T-cell (primary cell): Measurements from ENCODE around the gene EML4. TPM values are rescaled to one million over a fixed set of nuclear protein-coding genes. Genes with fewer than 3 reads are reported as not detected.
A peak's percentile ranks its signal among the peaks of the same experiment; 100 is the strongest.

Source experiments
- ATAC-seq, 4 experiments: fragments of 200-7000 bp in 3 of 4; fragments of 150-1000 bp in 1 of 4; cut with Tn5 transposase; replicated peaks in 1 of 4; 1 replicate in 3 of 4; 2 replicates in 1 of 4; pipeline ENCODE4 v1.10.0; 2021; ENCODE audit warnings: moderate library complexity in 3 of 4, mild to moderate bottlenecking in 2 of 4, moderate number of reproducible peaks in 1 of 4
- CTCF ChIA-PET, 2 donors: fragments of 300-600 bp; sonication (Branson Sonifier 250); formaldehyde crosslinking; loops; one replicate each; lab custom pipeline; 2022; ENCODE audit warnings: antibody characterized with exemption in 2 of 2; lab: Charles Lee
- POLR2A ChIA-PET, 2 donors: fragments of 300-600 bp; sonication (Branson Sonifier 250); formaldehyde crosslinking; loops; one replicate each; lab custom pipeline; 2022; ENCODE audit warnings: antibody characterized with exemption in 2 of 2; lab: Charles Lee
- DNase-seq, 35 experiments: peaks; one replicate each; pipeline versions ENCODE4 v3.0.0 to v3.0.0-alpha.2; 2013 to 2023
- H3K27ac ChIP-seq: one replicate; pipeline ENCODE4 v1.5.1; 2013; ENCODE audit warnings: low read length
- H3K27me3 ChIP-seq, 2 experiments: replicated peaks in 1 of 2; 1 replicate in 1 of 2; 2 replicates in 1 of 2; pipeline versions ENCODE4 v1.6.1 to v1.7.0; 2013; ENCODE audit warnings: low read length in 1 of 2, mixed read lengths in 1 of 2; ENCODE audit not compliant: control insufficient read depth in 2 of 2, insufficient read depth in 2 of 2; ENCODE audit errors: extremely low read depth in 1 of 2
- H3K36me3 ChIP-seq, 2 donors: 1 replicate in 1 of 2; 2 replicates in 1 of 2; pipeline versions ENCODE4 v1.6.1 to v1.7.0; 2013; ENCODE audit warnings: low read length in 1 of 2; ENCODE audit not compliant: control insufficient read depth in 2 of 2, insufficient read depth in 1 of 2; ENCODE audit errors: extremely low read depth in 1 of 2
- H3K4me1 ChIP-seq, 2 experiments: 1 replicate in 1 of 2; 2 replicates in 1 of 2; pipeline versions ENCODE4 v1.6.1 to v1.7.0; 2013; ENCODE audit warnings: low read length in 2 of 2, mixed read lengths in 1 of 2; ENCODE audit not compliant: insufficient read depth in 2 of 2, control insufficient read depth in 1 of 2; ENCODE audit errors: extremely low read depth in 1 of 2
- H3K4me3 ChIP-seq, 2 donors: 1 replicate in 1 of 2; 2 replicates in 1 of 2; pipeline versions ENCODE4 v1.5.1 to v1.7.0; 2013; ENCODE audit warnings: mild to moderate bottlenecking in 2 of 2, low read length in 1 of 2, moderate library complexity in 1 of 2; ENCODE audit not compliant: control insufficient read depth in 1 of 2; ENCODE audit errors: extremely low read depth in 1 of 2
- H3K9me3 ChIP-seq: 2 replicates; pipeline ENCODE4 v1.7.0; 2013
- H3K27ac Mint-ChIP-seq, 2 donors: one replicate each; pipeline ENCODE4 v1.8.0; 2020 to 2021; ENCODE audit warnings: mild to moderate bottlenecking in 2 of 2, mixed read lengths in 2 of 2
- H3K27me3 Mint-ChIP-seq, 2 donors: one replicate each; pipeline ENCODE4 v1.8.0; 2021 to 2022; ENCODE audit warnings: mixed read lengths in 2 of 2
- H3K36me3 Mint-ChIP-seq: one replicate; pipeline ENCODE4 v1.8.0; 2021; ENCODE audit warnings: mixed read lengths
- H3K4me1 Mint-ChIP-seq, 3 donors: one replicate each; pipeline ENCODE4 v1.8.0; 2020 to 2022; ENCODE audit warnings: mixed read lengths in 3 of 3, mild to moderate bottlenecking in 1 of 3
- H3K4me3 Mint-ChIP-seq, 3 donors: one replicate each; pipeline ENCODE4 v1.8.0; 2020 to 2022; ENCODE audit warnings: mild to moderate bottlenecking in 3 of 3, mixed read lengths in 3 of 3, moderate library complexity in 3 of 3
- H3K9me3 Mint-ChIP-seq, 3 donors: one replicate each; pipeline ENCODE4 v1.8.0; 2020 to 2022; ENCODE audit warnings: mixed read lengths in 3 of 3
- WGBS: methylation state at CpG from one replicate; pipeline ENCODE4 v1.1.5; 2013; ENCODE audit warnings: missing lambda C conversion rate; ENCODE audit not compliant: insufficient coverage; 5-methylcytosine and 5-hydroxymethylcytosine counted together
- total RNA-seq, 35 experiments: library from RNA in 6 of 35; stranded (reverse) in 6 of 35; fragments of 120-200 nt in 1 of 35; gene quantifications; one replicate each; pipeline versions ENCODE4 v1.2.1 to v1.2.4 and lab custom pipeline; 2013 to 2026

EML4 gene
- total RNA-seq, 5 donors from 2014 or later (not counting 1 experiment from before 2014, with no cell fraction given): 101 to 223 (median 123) TPM

DNA sequence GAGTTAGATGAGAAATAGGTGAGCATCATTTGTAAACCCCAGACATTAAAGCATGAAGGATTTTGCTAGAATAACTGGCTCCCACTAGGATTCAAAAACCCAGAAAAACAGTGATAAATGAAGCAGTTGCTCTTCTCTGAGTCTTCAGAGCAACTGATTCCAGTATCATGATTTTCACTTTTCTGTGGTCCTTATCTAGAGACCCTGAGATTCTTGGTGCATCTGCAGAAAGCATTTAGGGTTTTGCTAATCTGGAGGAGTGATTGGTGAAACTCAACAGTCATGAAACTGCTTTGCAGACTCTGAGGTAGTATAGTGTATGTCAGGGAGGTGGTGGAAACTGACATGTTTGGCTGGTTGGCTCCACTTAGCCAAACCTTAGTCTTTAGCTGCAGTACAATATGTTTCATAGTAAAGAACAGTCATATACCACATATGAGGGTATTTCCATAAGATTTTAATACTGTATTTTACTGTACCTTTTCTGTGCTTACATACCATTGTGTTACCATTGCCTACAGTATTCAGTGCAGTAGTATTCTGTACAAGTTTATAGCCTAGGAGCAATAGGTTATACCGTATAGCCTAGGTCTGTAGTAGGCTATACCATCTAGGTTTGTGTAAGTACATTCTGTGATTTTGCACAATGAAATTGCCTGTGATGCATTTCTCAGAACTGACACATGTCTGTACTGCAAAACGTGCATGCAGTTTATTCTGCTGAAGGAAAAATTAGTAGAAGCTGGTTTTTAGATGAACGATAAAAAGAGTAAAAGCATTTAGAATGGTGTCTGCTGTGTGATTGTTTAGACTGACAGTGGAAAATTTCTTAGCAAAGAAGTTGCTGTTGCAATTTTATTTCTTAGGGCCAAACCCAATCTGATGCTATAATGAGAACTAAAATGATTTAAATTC lies 23.8 kb downstream of the EML4 start:
- H3K36me3 ChIP-seq: no peaks in the 10 kb centered on the region
- DNase-seq: no peak
- peak overlapping the region; percentile 38 for H3K27ac ChIP-seq
- peak; percentile 36 to 51 (median 44) for ATAC-seq
- no peaks in the 10 kb centered on the region for H3K9me3 Mint-ChIP-seq
- 44% methylated on average over 1 of the region's 3 CpGs for WGBS
- peak overlapping the region; percentile 29 to 62 (median 43) for H3K4me3 Mint-ChIP-seq
- H3K27me3 ChIP-seq: no peaks in the 10 kb centered on the region
- POLR2A ChIA-PET: no interaction called here
- H3K27ac Mint-ChIP-seq: peak overlapping the region; percentile 90
- CTCF ChIA-PET: interaction anchor here in 1 of 2 donors (0.9 kb wide), 2 partner anchors 56 to 93 kb away, joined by 3 read pairs; no protein-coding TSS in a partner anchor
- no peaks in the 10 kb centered on the region for H3K27me3 Mint-ChIP-seq
- peaks cover 12% of the 10 kb centered on the region for H3K36me3 Mint-ChIP-seq
- peaks cover 24 to 48% of the 10 kb centered on the region in 2 experiments for H3K4me1 ChIP-seq
- H3K4me3 ChIP-seq: no peak overlapping the region
- H3K9me3 ChIP-seq: no peaks in the 10 kb centered on the region
- peaks cover 75 to 87% (median 82%) of the 10 kb centered on the region in 3 donors for H3K4me1 Mint-ChIP-seq

DNA sequence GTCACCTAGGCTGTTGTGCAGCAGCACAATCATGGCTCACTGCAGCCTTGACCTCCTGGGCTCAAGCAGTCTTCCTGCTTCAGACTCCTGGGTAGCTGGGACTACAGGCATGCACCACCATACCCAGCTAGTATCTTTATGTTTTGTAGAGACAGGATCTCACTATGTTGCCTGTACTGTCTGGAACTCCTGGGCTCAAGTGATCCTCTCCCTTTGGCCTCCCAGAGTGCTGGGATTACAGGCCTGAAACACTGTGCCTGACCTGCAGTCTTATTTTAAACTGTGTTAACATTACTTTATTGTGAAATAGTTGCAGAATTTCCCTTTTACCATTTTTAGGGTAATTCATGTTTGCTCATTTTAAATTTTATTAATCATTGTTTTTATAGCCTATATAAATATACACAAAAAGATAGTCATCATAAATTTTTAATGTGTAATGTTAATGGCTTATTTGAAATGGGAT lies 24.6 kb downstream of the EML4 start:
- H3K9me3 ChIP-seq: no peaks in the 10 kb centered on the region
- peaks cover 24 to 47% of the 10 kb centered on the region in 2 experiments for H3K4me1 ChIP-seq
- peaks cover 81 to 89% (median 88%) of the 10 kb centered on the region in 3 donors for H3K4me1 Mint-ChIP-seq
- H3K27ac Mint-ChIP-seq: peak overlapping the region; percentile 90
- POLR2A ChIA-PET: interaction anchor here (0.7 kb wide), 2 partner anchors 18 to 27 kb away, joined by 4 to 5 read pairs; no protein-coding TSS in a partner anchor
- CTCF ChIA-PET: interaction anchor here (0.7 to 3.1 kb wide), 9 partner anchors 12 to 324 kb away, joined by 3 to 32 read pairs (median 4); no protein-coding TSS in a partner anchor
- H3K36me3 Mint-ChIP-seq: peaks cover 16% of the 10 kb centered on the region
- peak in 1 of 4 experiments; percentile 30 for ATAC-seq
- H3K36me3 ChIP-seq: no peaks in the 10 kb centered on the region
- no peaks in the 10 kb centered on the region for H3K27me3 Mint-ChIP-seq
- no peaks in the 10 kb centered on the region for H3K9me3 Mint-ChIP-seq
- H3K4me3 ChIP-seq: no peak overlapping the region
- no peaks in the 10 kb centered on the region for H3K27me3 ChIP-seq
- no peak for DNase-seq
- H3K27ac ChIP-seq: peak overlapping the region; percentile 35
- peak overlapping the region; percentile 29 to 62 (median 43) for H3K4me3 Mint-ChIP-seq

DNA sequence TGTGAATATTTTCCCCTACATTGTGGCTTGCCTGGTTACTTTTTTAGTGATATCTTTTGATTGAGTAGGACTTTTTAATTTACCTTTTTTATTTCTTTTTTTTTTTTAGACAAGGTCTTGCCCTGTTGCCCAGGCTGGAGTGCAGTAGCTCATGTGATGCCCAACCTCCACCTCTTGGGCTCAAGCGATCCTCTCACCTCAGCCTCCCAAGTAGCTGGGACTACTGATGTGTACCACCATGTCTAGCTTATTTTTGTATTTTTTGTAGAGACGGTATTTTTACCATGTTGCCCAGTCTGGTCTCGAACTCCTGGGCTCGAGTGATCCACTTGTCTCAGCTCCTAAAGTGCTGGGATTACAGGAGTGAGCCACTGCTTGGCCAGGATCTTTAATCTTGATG lies 25.3 kb downstream of the EML4 start:
- DNase-seq (no peak), ATAC-seq (no peak)
- Mint-ChIP-seq H3K27ac (peak overlapping the region; percentile 72 to 86), H3K9me3 (no peaks in the 10 kb centered on the region), H3K36me3 (peaks cover 18% of the 10 kb centered on the region), H3K27me3 (no peaks in the 10 kb centered on the region), H3K4me3 (peak overlapping the region in 1 of 3 donors; percentile 19), H3K4me1 (peaks cover 83 to 90% (median 88%) of the 10 kb centered on the region in 3 donors)
- H3K36me3 ChIP-seq: no peaks in the 10 kb centered on the region
- no peak overlapping the region for H3K4me3 ChIP-seq
- peaks cover 24 to 43% of the 10 kb centered on the region in 2 experiments for H3K4me1 ChIP-seq
- WGBS: 100% methylated on average over 2 of the region's 4 CpGs
- H3K27ac ChIP-seq: no peak overlapping the region
- ChIA-PET POLR2A (interaction anchor here (0.5 to 0.7 kb wide), 4 partner anchors 12 to 315 kb away, joined by 3 to 7 read pairs (median 4); no protein-coding TSS in a partner anchor), CTCF (interaction anchor here (0.7 to 3.1 kb wide), 7 partner anchors 12 to 325 kb away, joined by 4 to 32 read pairs (median 4); no protein-coding TSS in a partner anchor)
- H3K27me3 ChIP-seq: no peaks in the 10 kb centered on the region
- H3K9me3 ChIP-seq: no peaks in the 10 kb centered on the region

DNA sequence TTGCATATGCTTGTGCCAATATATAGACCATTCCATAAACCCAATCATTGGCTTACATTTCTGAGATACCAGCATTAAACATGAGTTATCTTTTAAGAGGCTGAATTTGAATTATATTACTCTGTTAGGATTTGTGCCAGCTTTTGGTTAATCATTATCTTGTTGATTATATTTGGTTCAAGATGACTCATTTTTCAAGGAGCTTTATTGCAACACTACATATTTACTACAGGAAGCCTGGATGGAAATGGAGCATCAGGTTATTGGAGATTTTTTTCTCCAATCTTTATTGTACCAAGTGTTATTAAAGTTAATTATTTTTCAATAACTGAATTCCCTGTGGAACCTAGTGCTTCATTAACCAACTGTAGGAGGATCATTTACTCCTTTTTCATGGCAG lies 26.4 kb downstream of the EML4 start:
- DNase-seq (no peak), ATAC-seq (no peak)
- Histone ChIP-seq H3K36me3 (no peaks in the 10 kb centered on the region), H3K27me3 (no peaks in the 10 kb centered on the region), H3K4me1 (peaks cover 24 to 43% of the 10 kb centered on the region in 2 experiments), H3K4me3 (no peak overlapping the region), H3K27ac (no peak overlapping the region), H3K9me3 (no peaks in the 10 kb centered on the region)
- Mint-ChIP-seq H3K27ac (no peak overlapping the region), H3K36me3 (peaks cover 20% of the 10 kb centered on the region), H3K9me3 (no peaks in the 10 kb centered on the region), H3K27me3 (no peaks in the 10 kb centered on the region), H3K4me3 (no peak overlapping the region), H3K4me1 (peaks cover 84 to 89% (median 87%) of the 10 kb centered on the region in 3 donors)
- ChIA-PET CTCF (interaction anchor here (0.6 to 3.1 kb wide), 11 partner anchors 13 to 105 kb away, joined by 3 to 32 read pairs (median 4); no protein-coding TSS in a partner anchor), POLR2A (no interaction called here)

DNA sequence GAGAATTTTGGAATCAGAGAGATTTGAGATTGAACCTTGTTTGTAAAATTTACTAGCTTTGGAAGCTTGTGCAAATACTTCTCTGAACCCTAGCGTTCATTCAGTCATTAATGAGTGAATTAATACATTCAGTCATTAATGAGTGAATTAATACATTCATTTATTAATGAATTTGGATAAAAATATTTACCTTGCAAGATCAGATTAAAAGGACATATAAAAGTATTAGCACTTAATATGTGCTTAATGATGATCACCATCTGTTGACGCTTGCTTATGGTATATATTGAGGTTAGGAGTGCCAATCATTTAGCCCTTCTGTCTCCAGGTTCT lies 26.9 kb downstream of the EML4 start:
- ChIA-PET CTCF (interaction anchor here (0.6 to 3.1 kb wide), 20 partner anchors 13 to 326 kb away, joined by 3 to 32 read pairs (median 4); no protein-coding TSS in a partner anchor), POLR2A (interaction anchor here in 1 of 2 donors (0.5 kb wide), 1 partner anchor 178 kb away, joined by 7 read pairs; no protein-coding TSS in a partner anchor)
- ATAC-seq (no peak), DNase-seq (no peak)
- Histone ChIP-seq H3K4me1 (peaks cover 24 to 43% of the 10 kb centered on the region in 2 experiments), H3K4me3 (no peak overlapping the region), H3K27me3 (no peaks in the 10 kb centered on the region), H3K27ac (no peak overlapping the region), H3K9me3 (no peaks in the 10 kb centered on the region), H3K36me3 (no peaks in the 10 kb centered on the region)
- H3K36me3 Mint-ChIP-seq: peaks cover 20% of the 10 kb centered on the region
- H3K4me3 Mint-ChIP-seq: peak overlapping the region in 1 of 3 donors; percentile 41
- peaks cover 85 to 88% (median 86%) of the 10 kb centered on the region in 3 donors for H3K4me1 Mint-ChIP-seq
- H3K27ac Mint-ChIP-seq: peak overlapping the region; percentile 8 to 65
- H3K9me3 Mint-ChIP-seq: no peaks in the 10 kb centered on the region
- 100% methylated on average over 1 of the region's 2 CpGs for WGBS
- no peaks in the 10 kb centered on the region for H3K27me3 Mint-ChIP-seq
